Ovary (tissue), 3 donors: ENCODE measurements around the gene PARN.

Experiments
- CTCF ChIP-seq, 3 donors: fragments of 450-650 bp in 2 of 3; fragments of 200-600 bp in 1 of 3; IDR thresholded peaks; one replicate each; pipeline versions ENCODE4 v1.5.1 to v1.8.0; 2016 to 2022; ENCODE audit warnings: antibody characterized with exemption in 3 of 3, mild to moderate bottlenecking in 1 of 3
- POLR2A ChIP-seq: fragments of 450-650 bp; IDR thresholded peaks from one replicate; pipeline ENCODE4 v1.6.1; 2017; ENCODE audit warnings: antibody characterized with exemption, mild to moderate bottlenecking, moderate library complexity
- donor health status: DM: no; HTN: no; CAD: no.

- no peak for TF ChIP-seq CTCF (IDR thresholded peaks at IDR 0.05)
- no peak for TF ChIP-seq POLR2A
These were observed 65.0 kb downstream of the PARN start for GRCh38 chr16:14564861-14565687.
